Stomach smooth muscle (tissue), 2 donors: ENCODE measurements around the gene MYH14.

Source experiments
- H3K27ac ChIP-seq: one replicate; pipeline ENCODE4 v1.7.0; 2013; ENCODE audit warnings: mild to moderate bottlenecking, low read length, inconsistent platforms
- H3K27me3 ChIP-seq, 2 donors: one replicate each; pipeline ENCODE4 v1.7.0; 2013; ENCODE audit warnings: low read length in 2 of 2; ENCODE audit not compliant: insufficient read depth in 2 of 2, control insufficient read depth in 1 of 2
- H3K36me3 ChIP-seq, 2 donors: one replicate each; pipeline ENCODE4 v1.7.0; 2013; ENCODE audit warnings: low read length in 2 of 2; ENCODE audit not compliant: control insufficient read depth in 2 of 2, insufficient read depth in 2 of 2
- H3K4me1 ChIP-seq: one replicate; pipeline ENCODE4 v1.7.0; 2013; ENCODE audit warnings: low read length; ENCODE audit not compliant: control insufficient read depth, insufficient read depth
- H3K4me3 ChIP-seq, 2 donors: one replicate each; pipeline ENCODE4 v1.7.0; 2013; ENCODE audit warnings: low read length in 2 of 2
- H3K9ac ChIP-seq, 2 donors: one replicate each; pipeline ENCODE4 v1.7.0; 2013; ENCODE audit warnings: low read length in 2 of 2, mild to moderate bottlenecking in 1 of 2
- H3K9me3 ChIP-seq, 2 donors: one replicate each; pipeline ENCODE4 v1.7.0; 2013; ENCODE audit warnings: low read length in 2 of 2; ENCODE audit not compliant: control insufficient read depth in 2 of 2
- donor health status: healthy.
- donor health status: Pancreatic carcinoma.

The MYH14 gene

DNA sequence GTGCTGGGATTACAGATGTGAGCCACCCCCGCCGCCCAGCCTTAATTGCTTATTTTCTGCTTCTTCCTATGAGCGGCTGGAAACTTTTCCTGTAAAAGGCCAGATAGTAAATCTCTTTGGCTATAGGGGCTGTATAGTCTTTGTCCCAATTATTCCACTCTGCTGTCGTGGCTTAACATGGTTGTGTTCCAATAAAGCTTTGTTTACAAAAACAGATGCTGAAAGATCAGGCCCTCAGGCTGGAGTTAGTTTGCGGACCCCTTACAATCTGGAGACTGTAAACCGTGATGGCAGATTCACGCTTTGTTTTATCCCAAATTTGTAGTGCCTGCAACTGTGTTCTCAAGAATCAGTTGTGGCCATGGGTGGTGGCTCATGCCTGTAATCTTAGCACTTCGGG, 115.0 kb downstream of the MYH14 start:
- H3K27me3 ChIP-seq = peaks cover 18 to 31% of the 10 kb centered on the region in 2 donors
- no peaks in the 10 kb centered on the region for H3K36me3 ChIP-seq
- no peak overlapping the region for H3K4me3 ChIP-seq
- no peak overlapping the region for H3K9ac ChIP-seq
- no peak overlapping the region for H3K27ac ChIP-seq
- no peaks in the 10 kb centered on the region for H3K4me1 ChIP-seq
- H3K9me3 ChIP-seq = no peaks in the 10 kb centered on the region

DNA sequence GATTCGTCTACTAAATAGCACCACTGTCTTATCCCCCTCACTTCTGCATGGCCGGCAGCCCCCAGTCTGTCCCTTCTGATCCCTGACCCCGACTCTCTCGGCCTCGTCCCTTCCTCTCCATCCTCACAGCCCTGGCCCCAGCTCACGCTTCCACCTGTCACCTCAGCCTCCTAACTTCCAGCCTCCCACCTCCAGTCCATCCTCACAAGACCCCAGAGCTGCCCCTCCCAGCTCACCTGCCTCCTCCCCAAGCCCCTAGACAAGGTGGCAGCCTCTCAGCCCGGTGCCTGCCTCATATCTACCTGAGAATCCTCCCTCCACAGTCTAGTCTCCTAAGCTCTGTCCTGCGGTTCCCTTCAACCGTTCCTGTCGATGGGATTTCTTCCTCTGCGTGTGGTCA, 115.7 kb downstream of the MYH14 start:
- peaks cover 14 to 25% of the 10 kb centered on the region in 2 donors for H3K27me3 ChIP-seq

DNA sequence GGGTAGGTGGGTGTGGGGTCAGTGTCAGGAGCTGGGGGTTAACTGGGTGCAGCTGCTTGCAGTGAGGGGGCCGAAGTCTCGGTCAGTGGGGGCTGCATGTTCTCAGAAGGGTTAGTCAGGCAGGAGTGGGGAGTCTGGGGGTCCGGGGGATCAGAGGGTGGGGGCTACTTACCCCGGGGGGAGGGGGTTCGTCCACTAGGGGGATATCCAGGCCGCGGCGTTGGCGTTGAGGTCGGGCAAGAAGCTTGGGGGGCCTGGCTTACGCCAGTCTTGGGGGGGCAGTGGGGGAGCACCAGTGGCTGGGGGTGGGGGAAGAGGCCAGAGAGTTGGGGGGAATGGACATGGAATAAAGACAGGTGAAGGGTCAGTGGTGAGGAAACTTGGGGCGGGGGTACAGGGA, 116.6 kb downstream of the MYH14 start:
- Histone ChIP-seq H3K4me3 (no peak overlapping the region), H3K9me3 (no peaks in the 10 kb centered on the region), H3K4me1 (no peaks in the 10 kb centered on the region), H3K27ac (no peak overlapping the region), H3K27me3 (peaks cover 13 to 16% of the 10 kb centered on the region in 2 donors), H3K9ac (no peak overlapping the region), H3K36me3 (no peaks in the 10 kb centered on the region)

More for the DNA sequence above, 115.7 kb downstream of the MYH14 start:
- Histone ChIP-seq H3K4me3 (no peak overlapping the region), H3K27ac (no peak overlapping the region), H3K9me3 (no peaks in the 10 kb centered on the region), H3K36me3 (no peaks in the 10 kb centered on the region), H3K4me1 (no peaks in the 10 kb centered on the region), H3K9ac (no peak overlapping the region)

DNA sequence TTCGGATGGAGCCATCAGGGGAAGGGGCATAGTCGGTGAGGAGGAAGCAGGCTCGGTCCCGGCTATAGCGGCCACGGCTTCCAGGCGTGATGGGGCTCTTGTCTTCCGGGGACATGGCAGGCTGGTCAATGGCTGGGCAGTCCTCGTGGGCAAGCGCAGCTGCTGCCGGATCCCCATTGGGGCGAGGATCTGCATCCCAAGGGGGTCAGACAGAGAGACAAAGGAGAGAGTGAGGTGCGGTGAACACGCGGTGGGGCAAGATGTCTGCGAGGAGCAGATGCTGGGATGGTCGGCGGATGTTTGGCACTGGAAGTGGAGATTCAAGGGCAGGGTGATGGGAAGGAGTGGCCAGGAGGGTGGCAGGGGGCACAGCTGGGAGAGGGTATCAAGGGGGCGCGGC, 117.2 kb downstream of the MYH14 start:
- Histone ChIP-seq H3K4me3 (no peak overlapping the region), H3K9me3 (no peaks in the 10 kb centered on the region), H3K9ac (no peak overlapping the region)

DNA sequence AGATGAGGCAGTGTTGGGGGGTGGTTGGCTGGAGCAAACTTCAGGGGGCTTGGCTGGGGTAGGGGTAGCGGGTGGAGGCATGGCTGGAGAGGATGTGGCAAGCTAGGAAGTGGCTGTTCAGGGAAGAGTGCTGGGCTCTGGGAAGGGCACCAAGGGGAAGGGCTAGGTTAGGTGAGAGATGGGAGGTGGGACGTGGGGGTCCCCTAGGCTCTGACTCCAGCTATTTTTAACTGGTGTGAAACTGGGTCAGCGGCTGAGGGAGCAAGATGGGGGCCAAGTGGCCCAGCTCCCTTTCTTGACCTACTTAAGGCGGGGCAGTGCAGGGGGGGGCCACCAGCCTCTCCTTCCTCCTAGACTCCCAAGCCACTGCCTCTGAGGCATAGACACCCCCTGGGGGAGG, 118.4 kb downstream of the MYH14 start:
- Histone ChIP-seq H3K4me1 (peaks cover 5% of the 10 kb centered on the region), H3K9me3 (no peaks in the 10 kb centered on the region), H3K27me3 (peaks cover 20 to 22% of the 10 kb centered on the region in 2 donors), H3K36me3 (no peaks in the 10 kb centered on the region), H3K9ac (no peak overlapping the region), H3K4me3 (no peak overlapping the region), H3K27ac (no peak overlapping the region)

More for the DNA sequence above, 117.2 kb downstream of the MYH14 start:
- Histone ChIP-seq H3K36me3 (no peaks in the 10 kb centered on the region), H3K4me1 (no peaks in the 10 kb centered on the region), H3K27ac (no peak overlapping the region), H3K27me3 (peaks cover 14 to 15% of the 10 kb centered on the region in 2 donors)

DNA sequence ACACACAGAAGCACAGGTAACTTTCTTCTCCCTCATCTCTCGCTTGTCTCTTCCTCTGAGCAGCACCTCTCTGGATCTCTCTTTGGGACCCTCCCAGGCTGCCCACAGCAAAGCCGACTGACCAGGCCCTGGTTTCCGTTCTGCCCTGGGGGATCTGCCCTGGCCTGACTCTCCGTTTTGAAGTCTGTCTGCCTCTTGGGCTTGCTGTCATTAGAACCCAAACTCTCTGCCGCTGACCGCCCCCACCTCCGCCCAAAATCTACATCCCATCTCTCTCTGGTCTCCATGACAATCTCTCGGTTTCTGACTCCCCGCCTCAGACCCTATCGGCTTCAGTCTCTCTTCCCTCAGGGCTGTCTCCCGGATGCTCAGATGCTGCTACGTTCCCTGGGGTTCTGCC, 118.8 kb downstream of the MYH14 start:
- H3K4me3 ChIP-seq = no peak overlapping the region
- no peak overlapping the region for H3K9ac ChIP-seq
- no peaks in the 10 kb centered on the region for H3K9me3 ChIP-seq
- peaks cover 5% of the 10 kb centered on the region for H3K4me1 ChIP-seq
- no peaks in the 10 kb centered on the region for H3K36me3 ChIP-seq
- H3K27me3 ChIP-seq = peaks cover 24 to 26% of the 10 kb centered on the region in 2 donors
- no peak overlapping the region for H3K27ac ChIP-seq

DNA sequence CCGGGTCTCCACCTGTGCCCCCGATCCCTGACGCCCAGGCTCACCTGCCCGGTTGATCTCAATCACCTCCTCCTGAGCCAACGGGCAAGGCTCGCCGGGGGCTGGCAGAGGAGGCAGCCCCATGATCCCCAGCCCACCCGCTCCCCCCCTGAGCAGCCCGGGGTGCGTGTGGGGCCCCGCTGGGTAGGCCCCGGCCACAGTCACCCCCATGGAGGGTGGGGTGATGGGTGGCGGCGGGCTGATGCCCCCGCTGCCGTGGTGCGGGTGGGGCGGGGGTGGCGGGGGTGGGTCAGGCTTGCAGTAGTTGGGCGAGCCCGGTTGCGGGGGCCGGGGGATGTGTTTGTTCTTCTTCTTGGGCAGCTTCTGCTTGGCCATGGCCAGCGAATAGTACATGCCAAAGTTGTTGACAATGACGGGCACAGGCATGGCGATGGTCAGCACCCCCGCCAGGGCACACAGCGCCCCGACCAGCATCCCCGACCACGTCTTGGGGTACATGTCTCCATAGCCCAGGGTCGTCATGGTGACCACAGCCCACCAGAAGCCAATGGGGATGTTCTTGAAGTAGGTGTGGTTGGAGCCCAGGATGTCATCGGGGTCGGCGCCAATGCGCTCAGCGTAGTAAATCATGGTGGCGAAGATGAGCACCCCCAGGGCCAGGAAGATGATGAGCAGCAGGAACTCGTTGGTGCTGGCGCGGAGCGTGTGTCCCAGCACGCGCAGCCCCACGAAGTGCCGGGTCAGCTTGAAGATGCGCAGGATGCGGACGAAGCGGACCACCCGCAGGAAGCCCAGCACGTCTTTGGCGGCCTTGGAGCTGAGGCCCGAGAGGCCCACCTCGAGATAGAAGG, 119.7 kb downstream of the MYH14 start:
- Histone ChIP-seq H3K4me3 (no peak overlapping the region), H3K4me1 (peaks cover 5% of the 10 kb centered on the region), H3K9ac (no peak overlapping the region), H3K27me3 (peaks cover 27 to 32% of the 10 kb centered on the region in 2 donors), H3K9me3 (no peaks in the 10 kb centered on the region), H3K36me3 (no peaks in the 10 kb centered on the region), H3K27ac (no peak overlapping the region)

DNA sequence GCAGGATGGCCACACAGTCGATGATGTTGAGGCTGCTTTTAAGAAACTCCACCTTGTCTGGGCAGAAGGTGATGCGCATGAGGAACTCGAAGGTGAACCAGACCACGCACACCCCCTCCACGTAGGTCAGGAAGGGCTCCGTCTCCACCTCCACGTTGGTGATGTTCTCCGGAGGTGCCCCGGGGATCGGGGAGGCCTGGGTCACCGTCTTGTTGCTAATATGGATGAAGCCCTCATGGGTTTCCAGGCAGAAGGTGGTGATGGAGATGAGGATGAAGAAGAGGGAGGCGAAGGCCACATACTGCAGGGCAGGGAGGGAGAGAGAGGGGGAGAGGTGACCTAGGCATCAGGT, 120.3 kb downstream of the MYH14 start:
- peaks cover 27 to 35% of the 10 kb centered on the region in 2 donors for H3K27me3 ChIP-seq
- no peaks in the 10 kb centered on the region for H3K36me3 ChIP-seq
- H3K4me3 ChIP-seq = no peak overlapping the region
- no peaks in the 10 kb centered on the region for H3K9me3 ChIP-seq
- H3K27ac ChIP-seq = no peak overlapping the region
- H3K4me1 ChIP-seq = peaks cover 5% of the 10 kb centered on the region
- no peak overlapping the region for H3K9ac ChIP-seq

DNA sequence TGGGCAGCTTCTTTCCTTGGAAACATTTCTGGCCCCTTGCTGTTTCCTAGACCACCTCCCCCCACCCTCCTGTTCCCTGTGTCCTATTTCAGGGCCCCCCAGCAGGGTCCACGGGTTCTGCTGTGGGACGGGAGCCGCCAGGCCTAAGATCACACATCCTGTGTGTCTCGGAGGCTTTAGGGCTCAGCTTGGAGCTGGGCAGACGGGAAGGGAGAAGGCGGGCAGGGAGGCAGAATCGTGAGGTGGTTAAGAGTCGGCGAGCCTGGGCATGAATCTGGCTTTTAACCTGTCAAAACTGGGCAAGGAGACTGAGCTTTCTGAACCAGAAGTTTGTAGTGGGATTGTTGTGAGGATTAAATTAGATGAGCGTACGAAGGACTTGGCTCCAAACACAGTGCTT, 120.9 kb downstream of the MYH14 start:
- peaks cover 25 to 35% of the 10 kb centered on the region in 2 donors for H3K27me3 ChIP-seq
- no peak overlapping the region for H3K4me3 ChIP-seq
- H3K9me3 ChIP-seq = no peaks in the 10 kb centered on the region
- H3K36me3 ChIP-seq = no peaks in the 10 kb centered on the region
- no peak overlapping the region for H3K27ac ChIP-seq
- peaks cover 6% of the 10 kb centered on the region for H3K4me1 ChIP-seq
- H3K9ac ChIP-seq = no peak overlapping the region

DNA sequence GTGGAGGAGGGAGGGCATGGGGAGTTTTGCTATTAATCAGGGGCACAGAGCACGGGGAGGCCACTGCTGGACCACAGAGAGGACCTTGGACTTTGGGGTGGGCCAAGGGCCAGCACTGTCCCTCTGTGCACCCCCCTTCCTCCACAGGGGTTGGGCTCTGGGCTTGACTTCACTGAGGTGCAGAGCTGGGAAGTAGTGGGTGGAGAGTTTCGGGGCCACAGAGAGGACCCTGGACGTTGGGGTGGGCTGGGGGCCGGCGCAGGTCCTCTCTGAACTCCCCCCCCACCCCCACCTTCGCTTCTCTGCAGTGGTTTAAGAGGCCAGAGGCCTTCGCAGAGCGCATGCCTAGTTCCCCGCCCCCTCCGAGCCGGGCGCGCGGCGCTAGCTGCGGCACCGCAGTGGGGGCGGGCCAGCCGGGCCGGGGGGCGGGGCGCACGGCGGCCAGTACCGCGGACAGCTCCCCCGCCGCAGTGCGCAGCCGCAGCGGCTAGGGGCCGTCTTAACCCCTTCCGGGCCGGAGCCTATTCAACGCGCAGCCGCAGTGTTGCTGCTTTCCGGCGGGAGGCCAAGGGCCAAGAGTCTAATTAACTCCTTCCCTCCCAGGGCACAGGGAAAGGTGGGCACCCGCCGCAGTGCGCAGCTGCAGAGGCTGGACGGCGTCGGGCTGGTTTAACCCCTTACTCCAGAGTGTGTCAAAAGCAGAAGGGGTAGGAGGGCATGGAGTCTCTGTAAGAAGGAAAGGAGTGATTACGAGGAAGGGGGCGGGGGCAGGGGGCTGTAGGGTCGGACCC, 122.1 kb downstream of the MYH14 start:
- Histone ChIP-seq H3K9ac (no peak overlapping the region), H3K4me3 (no peak overlapping the region), H3K4me1 (peaks cover 11% of the 10 kb centered on the region), H3K27ac (no peak overlapping the region), H3K36me3 (no peaks in the 10 kb centered on the region), H3K9me3 (no peaks in the 10 kb centered on the region), H3K27me3 (peaks cover 28 to 41% of the 10 kb centered on the region in 2 donors)
